ENCODE measurements around the gene GRK5.
A peak's percentile ranks its signal among the peaks of the same experiment; 100 is the strongest.

GRK5 gene

DNA sequence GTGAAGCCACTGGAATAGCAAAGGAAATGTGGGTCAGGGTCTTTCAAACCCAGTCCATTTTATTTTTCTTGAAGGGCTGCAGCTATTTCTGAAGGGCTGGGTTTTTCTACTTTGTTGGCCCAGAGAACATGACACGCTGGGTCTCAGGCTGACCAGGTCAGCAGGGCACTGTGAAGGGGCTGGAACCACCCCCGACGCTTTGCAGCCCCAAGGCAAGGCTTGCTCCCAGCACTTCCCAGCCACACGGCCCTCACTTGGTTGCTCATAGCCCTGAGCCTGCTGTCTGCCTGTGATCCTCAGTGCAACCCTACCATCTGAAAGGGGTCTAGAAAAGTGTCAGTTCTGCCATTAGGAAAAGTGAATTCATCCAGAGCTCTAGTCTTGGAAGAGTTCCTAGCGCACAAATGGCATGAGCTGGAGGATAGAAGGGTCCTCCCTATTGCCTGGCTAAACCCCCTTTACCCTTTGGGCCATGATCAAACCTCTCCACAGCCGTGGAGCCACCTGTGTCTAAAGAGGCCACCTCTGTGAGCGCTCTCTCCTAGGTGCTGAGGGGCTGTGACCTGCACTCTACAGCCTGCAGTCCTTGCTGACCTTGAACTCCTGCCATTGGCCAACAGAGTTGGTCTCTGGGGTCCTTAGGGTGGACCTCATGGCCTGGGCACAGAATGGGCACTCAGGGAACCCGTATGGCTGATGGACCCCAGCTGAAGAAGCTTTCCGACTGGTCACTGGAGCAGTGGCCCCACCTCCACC, 203.2 kb downstream of the GRK5 start:
- H3K9me3 Mint-ChIP-seq, result no peaks in the 10 kb centered on the region

DNA sequence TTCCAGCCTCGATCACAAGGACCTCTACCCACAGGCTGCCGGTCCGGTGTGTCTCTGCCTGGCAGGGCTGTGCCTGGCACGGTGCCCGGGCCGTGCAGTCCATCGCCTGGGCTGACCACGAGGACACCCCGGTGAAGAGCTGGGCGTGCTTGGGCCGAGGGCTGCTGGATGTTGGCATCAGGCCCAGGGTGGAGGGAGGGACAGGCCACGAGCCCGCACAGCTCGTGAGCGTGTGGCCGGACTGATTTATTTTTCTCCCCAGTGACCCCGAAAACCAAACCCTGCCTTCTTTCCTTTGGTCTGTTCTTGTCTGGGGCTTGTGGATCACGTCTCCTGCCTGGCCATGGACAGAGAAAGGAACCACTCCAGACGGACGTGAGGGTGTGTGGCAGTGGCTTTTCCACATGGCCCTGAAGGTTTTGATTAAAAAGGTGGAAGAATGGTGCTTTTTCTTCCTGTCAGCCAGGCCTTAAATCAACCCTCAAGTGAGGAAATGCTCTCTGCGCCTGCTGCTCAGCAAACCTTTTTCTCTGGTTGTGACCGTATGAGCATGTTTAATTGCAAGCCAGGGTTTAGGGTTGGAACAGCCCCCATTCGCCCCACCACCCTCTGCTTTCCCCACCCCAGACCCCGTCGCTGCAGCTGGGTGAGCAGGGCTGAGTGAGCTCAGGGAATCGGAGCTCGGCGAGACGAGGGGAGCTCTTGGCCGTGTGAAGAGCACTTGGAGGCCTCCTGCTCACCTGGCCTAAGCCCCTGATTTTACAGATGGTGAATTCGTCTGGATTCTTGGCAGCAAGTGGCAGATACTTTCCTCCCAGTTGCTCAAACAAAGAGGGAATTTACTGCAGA, 205.1 kb downstream of the GRK5 start:
- Mint-ChIP-seq H3K27me3 (ENCODE audit: low read depth) (peaks cover 13% of the 10 kb centered on the region), H3K4me3 (peak overlapping the region; percentile 5 to 43 (median 38)), H3K9me3 (no peaks in the 10 kb centered on the region), H3K4me1 (peaks cover 66% of the 10 kb centered on the region), H3K36me3 (ENCODE audit: low read depth) (no peaks in the 10 kb centered on the region), H3K27ac (peak overlapping the region; percentile 93 to 96 (median 94))
- TF ChIP-seq, protein P1, sequence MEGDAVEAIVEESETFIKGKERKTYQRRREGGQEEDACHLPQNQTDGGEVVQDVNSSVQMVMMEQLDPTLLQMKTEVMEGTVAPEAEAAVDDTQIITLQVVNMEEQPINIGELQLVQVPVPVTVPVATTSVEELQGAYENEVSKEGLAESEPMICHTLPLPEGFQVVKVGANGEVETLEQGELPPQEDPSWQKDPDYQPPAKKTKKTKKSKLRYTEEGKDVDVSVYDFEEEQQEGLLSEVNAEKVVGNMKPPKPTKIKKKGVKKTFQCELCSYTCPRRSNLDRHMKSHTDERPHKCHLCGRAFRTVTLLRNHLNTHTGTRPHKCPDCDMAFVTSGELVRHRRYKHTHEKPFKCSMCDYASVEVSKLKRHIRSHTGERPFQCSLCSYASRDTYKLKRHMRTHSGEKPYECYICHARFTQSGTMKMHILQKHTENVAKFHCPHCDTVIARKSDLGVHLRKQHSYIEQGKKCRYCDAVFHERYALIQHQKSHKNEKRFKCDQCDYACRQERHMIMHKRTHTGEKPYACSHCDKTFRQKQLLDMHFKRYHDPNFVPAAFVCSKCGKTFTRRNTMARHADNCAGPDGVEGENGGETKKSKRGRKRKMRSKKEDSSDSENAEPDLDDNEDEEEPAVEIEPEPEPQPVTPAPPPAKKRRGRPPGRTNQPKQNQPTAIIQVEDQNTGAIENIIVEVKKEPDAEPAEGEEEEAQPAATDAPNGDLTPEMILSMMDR (IDR thresholded peaks at IDR 0.05; ENCODE audit: unreplicated experiment in 3 of 3), result no peak

More for the DNA sequence above, 203.2 kb downstream of the GRK5 start:
- Mint-ChIP-seq H3K36me3 (ENCODE audit: low read depth) (no peaks in the 10 kb centered on the region), H3K27me3 (ENCODE audit: low read depth) (peaks cover 10% of the 10 kb centered on the region), H3K27ac (peak overlapping the region; percentile 93 to 96 (median 94)), H3K4me3 (peak overlapping the region in 2 of 3 experiments; percentile 20 to 49), H3K4me1 (peaks cover 62% of the 10 kb centered on the region)
- TF ChIP-seq, protein P1 (IDR thresholded peaks at IDR 0.05; ENCODE audit: unreplicated experiment in 3 of 3), result no peak

DNA sequence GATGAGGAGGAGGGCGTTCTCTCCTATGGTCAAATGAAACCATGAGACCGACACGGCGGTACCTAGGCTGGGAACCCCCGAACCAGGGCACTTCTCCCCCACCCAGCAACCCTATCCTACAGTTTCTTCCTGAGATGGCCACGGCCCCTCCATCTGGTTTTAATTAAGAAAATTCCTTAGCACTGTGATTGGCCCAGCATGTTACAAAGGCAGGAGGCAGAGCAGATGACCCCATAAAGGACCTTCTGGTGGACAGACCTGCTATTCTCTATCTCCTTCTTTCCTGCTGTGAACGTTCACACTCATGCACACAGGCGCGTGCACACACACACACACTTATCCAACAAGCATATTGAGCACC, 205.7 kb downstream of the GRK5 start:
- H3K9me3 Mint-ChIP-seq, result no peaks in the 10 kb centered on the region
- peak overlapping the region in 2 of 3 experiments; percentile 28 to 44 for H3K4me3 Mint-ChIP-seq
- TF ChIP-seq, protein P1 (IDR thresholded peaks at IDR 0.05; ENCODE audit: unreplicated experiment in 3 of 3), result no peak
- H3K27ac Mint-ChIP-seq, result peak overlapping the region; percentile 93 to 96 (median 94)
- peaks cover 13% of the 10 kb centered on the region for H3K27me3 Mint-ChIP-seq (ENCODE audit: low read depth)
- H3K36me3 Mint-ChIP-seq (ENCODE audit: low read depth), result no peaks in the 10 kb centered on the region
- peaks cover 66% of the 10 kb centered on the region for H3K4me1 Mint-ChIP-seq

DNA sequence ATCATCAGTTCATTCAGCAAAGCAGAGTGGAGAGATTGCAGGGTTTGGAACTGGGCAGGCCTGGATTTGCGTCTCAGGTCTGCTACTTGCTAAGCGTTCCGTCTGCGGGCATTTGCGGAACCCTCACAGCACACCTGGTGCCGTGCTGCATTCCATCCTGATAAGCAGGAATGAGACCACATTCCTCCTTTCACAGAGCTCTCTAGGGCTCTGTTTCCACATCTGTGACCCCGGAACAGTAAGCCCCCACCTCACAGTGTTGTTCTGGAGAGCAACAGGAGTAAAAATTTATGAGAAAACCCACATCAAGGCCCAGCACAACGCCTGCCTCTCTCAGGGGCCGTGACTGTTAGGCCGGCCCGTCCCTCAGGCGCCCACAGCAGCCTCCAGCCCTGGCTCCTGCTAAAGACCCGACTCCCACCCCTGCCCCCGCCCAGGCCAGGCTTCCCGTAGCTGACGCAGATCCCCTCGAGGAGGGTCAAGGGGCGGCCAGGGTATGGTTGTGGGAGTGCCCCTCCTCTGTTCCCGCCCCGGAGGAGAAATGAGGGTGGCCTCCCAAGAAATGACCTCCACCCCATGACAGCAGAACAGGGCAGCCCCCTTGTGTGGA, 206.2 kb downstream of the GRK5 start:
- H3K27ac Mint-ChIP-seq, result peak overlapping the region; percentile 93 to 96 (median 94)
- H3K36me3 Mint-ChIP-seq (ENCODE audit: low read depth), result no peaks in the 10 kb centered on the region
- no peaks in the 10 kb centered on the region for H3K9me3 Mint-ChIP-seq
- peaks cover 62% of the 10 kb centered on the region for H3K4me1 Mint-ChIP-seq
- H3K4me3 Mint-ChIP-seq, result peak overlapping the region; percentile 44 to 66 (median 50)
- peaks cover 13% of the 10 kb centered on the region for H3K27me3 Mint-ChIP-seq (ENCODE audit: low read depth)
- TF ChIP-seq, protein P1 (IDR thresholded peaks at IDR 0.05; ENCODE audit: unreplicated experiment in 3 of 3), result no peak

DNA sequence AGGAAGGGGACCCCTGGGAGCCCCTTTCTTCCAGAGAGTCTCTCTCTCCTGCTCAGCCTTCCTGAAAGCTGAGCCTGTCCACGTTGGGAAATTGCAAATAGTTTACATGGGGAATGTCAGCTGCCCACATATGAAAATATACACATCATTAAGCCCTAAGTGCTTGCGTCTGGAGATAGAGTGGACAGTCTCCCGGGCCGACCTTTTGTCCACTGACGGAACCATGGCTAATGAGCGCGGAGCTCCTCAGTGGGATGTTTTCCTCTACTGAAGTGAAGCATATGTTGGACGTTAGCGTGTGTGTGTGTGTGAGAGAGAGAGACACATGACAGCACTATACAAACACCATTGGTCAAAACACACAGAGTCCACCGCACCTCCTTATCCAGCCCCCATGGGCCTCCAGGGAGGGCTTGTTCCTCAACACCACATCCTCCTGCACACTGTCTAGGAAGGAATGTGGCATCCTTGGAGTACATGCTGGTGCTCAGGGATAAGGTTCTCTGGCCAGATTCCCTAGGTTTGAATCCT, 206.8 kb downstream of the GRK5 start:
- TF ChIP-seq, protein P1 (IDR thresholded peaks at IDR 0.05; ENCODE audit: unreplicated experiment in 3 of 3), result no peak
- Mint-ChIP-seq H3K27ac (peak overlapping the region; percentile 93 to 96 (median 94)), H3K4me3 (peak overlapping the region; percentile 19 to 66 (median 50)), H3K27me3 (ENCODE audit: low read depth) (peaks cover 13% of the 10 kb centered on the region), H3K36me3 (ENCODE audit: low read depth) (no peaks in the 10 kb centered on the region), H3K4me1 (peaks cover 58% of the 10 kb centered on the region), H3K9me3 (no peaks in the 10 kb centered on the region)
